Bronchial smooth muscle cell (primary cell): ENCODE measurements around the gene BRINP2. TPM values are rescaled to one million over a fixed set of nuclear protein-coding genes. Genes with fewer than 3 reads are reported as not detected.

Source experiments
- total RNA-seq: library from RNA; depleted of rRNA; stranded (reverse); fragments of >200 nt; gene quantifications from 2 replicates; pipeline ENCODE4 v1.2.1, GENCODE V29; 2014

Gene BRINP2
- total RNA-seq: under 0.01 TPM in 1 of 2 replicates, not detected in the other

GRCh38 chr1:177170756-177171535 is at the start of gene BRINP2:
TSS of gene BRINP2 (plus strand) at chr1:177170958. CDS start at chr1:177229877, 58,919 bp downstream.

DNA sequence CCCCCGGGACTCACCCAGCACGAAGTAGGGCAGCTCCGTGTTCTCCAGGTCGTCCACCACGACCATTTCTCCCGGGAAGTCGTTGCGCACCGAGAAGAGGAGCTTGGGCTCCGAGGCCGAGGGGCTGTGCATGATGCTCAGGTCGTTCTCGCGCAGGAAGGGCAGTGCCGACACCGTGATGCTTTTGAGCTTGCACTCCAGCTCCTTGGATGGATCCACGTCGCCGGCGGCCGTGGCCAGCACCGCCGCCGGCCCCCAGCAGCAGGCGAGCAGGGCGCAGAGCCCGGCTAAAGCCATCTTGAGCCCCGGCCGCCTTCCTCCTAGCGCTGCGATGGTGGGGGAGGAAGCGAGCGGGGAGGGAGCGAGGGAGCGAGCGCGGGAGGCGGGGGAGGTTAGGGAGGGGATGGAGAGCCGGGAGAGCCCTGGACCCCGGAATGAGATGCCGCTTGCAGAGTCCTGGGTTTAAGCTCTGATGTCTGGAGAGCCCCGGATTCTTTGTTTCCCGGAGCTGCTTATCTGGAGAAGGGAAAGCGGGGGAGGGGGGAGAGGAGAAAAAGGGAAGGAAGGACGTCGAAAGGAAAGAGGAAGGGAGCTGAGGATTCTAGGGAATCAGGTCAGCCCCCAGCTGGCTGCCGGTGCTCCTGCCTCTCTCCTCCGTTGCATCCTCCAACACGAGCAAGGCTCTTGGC is 6.2 kb upstream of the BRINP2 start, which contains the start of gene ASTN1:
ASTN1 (minus strand) TSS at position 333 of the 689 bp plus-strand sequence; CDS start at position 297, 36 bp downstream.

Other genes with a start within 250 kb of the BRINP2 start
- under 0.01 and 0.09 TPM in 2 replicates for gene ASTN1, start 6.2 kb upstream of the BRINP2 start, total RNA-seq